ENCODE data around the gene CUX1.

The CUX1 gene

GRCh38 chr7:101960985-101961708, 143.7 kb downstream of the CUX1 start:
- DNase-seq = no peak

- no peak for DNase-seq
Observed at GRCh38 chr7:101961811-101962210, 144.4 kb downstream of the CUX1 start.

GRCh38 chr7:101963693-101964092, 146.3 kb downstream of the CUX1 start:
- DNase-seq = no peak

GRCh38 chr7:101964680-101965452, 147.4 kb downstream of the CUX1 start:
- no peak for DNase-seq

GRCh38 chr7:101968720-101969466, 151.5 kb downstream of the CUX1 start:
- no peak for DNase-seq

GRCh38 chr7:101969997-101970585, 152.7 kb downstream of the CUX1 start:
- DNase-seq = no peak

- DNase-seq = no peak
Observed at GRCh38 chr7:101970801-101971200, 153.4 kb downstream of the CUX1 start.

- DNase-seq = no peak
Observed at GRCh38 chr7:101971457-101971856, 154.0 kb downstream of the CUX1 start.

GRCh38 chr7:101972627-101973026, 155.2 kb downstream of the CUX1 start:
- DNase-seq = no peak

GRCh38 chr7:101973130-101973529, 155.7 kb downstream of the CUX1 start:
- no peak for DNase-seq

- no peak for DNase-seq
Observed at GRCh38 chr7:101974393-101974792, 157.0 kb downstream of the CUX1 start.

- DNase-seq = no peak
Observed at GRCh38 chr7:101975046-101975445, 157.6 kb downstream of the CUX1 start.

- DNase-seq = no peak
Observed at GRCh38 chr7:101976411-101976810, 159.0 kb downstream of the CUX1 start.

GRCh38 chr7:101977249-101977648, 159.8 kb downstream of the CUX1 start:
- DNase-seq = no peak

- no peak for DNase-seq
Observed at GRCh38 chr7:101978683-101979082, 161.3 kb downstream of the CUX1 start.

- no peak for DNase-seq
Observed at GRCh38 chr7:101983147-101983811, 165.9 kb downstream of the CUX1 start.

GRCh38 chr7:101984133-101984879, 166.9 kb downstream of the CUX1 start:
- DNase-seq = no peak

- no peak for DNase-seq
Observed at GRCh38 chr7:101985057-101985902, 167.9 kb downstream of the CUX1 start.

- DNase-seq = no peak
Observed at GRCh38 chr7:101985903-101986734, 168.7 kb downstream of the CUX1 start.

GRCh38 chr7:101987494-101987893, 170.1 kb downstream of the CUX1 start:
- no peak for DNase-seq
